Stomach (tissue), 9 donors: Measurements from ENCODE around the gene TTLL1. TPM values are rescaled to one million over a fixed set of nuclear protein-coding genes. Genes with fewer than 3 reads are reported as not detected.

Experiments used
- DNase-seq, 2 donors: peaks; one replicate each; pipeline versions ENCODE4 v3.0.0 to v3.0.0-alpha.2; 2013 to 2019
- H3K27ac ChIP-seq, 5 donors: fragments of 200-600 bp in 4 of 5; sonication (generic) in 4 of 5; one replicate each; pipeline ENCODE4 v1.5.1; 2013 to 2019; ENCODE audit warnings: mild to moderate bottlenecking in 1 of 5, moderate library complexity in 1 of 5
- H3K27me3 ChIP-seq, 3 donors: fragments of 200-600 bp; sonication (generic); one replicate each; pipeline ENCODE4 v1.5.1; 2017 to 2019; ENCODE audit warnings: mixed run types in 1 of 3
- H3K36me3 ChIP-seq, 4 donors: fragments of 200-600 bp; sonication (generic); 1 replicate in 3 of 4; 2 replicates in 1 of 4; pipeline ENCODE4 v1.5.1; 2016 to 2019
- H3K4me1 ChIP-seq, 4 donors: fragments of 200-600 bp; sonication (generic); one replicate each; pipeline ENCODE4 v1.5.1; 2016 to 2019
- H3K4me3 ChIP-seq, 4 donors: fragments of 200-600 bp; sonication (generic) in 3 of 4; one replicate each; pipeline ENCODE4 v1.5.1; 2016 to 2019; ENCODE audit warnings: mild to moderate bottlenecking in 1 of 4
- H3K9me3 ChIP-seq, 4 donors: fragments of 200-600 bp; sonication (generic); one replicate each; pipeline ENCODE4 v1.5.1; 2016 to 2019
- EP300 ChIP-seq: sonication (generic); formaldehyde crosslinking; IDR thresholded peaks from one replicate; pipeline ENCODE4 v1.6.1; 2017; ENCODE audit warnings: antibody characterized with exemption
- POLR2A ChIP-seq, 4 donors: fragments of 450-650 bp; IDR thresholded peaks; one replicate each; pipeline ENCODE4 v1.6.1; 2016; ENCODE audit warnings: antibody characterized with exemption in 4 of 4, control low read depth in 2 of 4, mild to moderate bottlenecking in 1 of 4, moderate library complexity in 1 of 4
- POLR2AphosphoS5 ChIP-seq, 3 donors: sonication (generic); formaldehyde crosslinking; IDR thresholded peaks; one replicate each; pipeline ENCODE4 v1.6.1; 2016; ENCODE audit warnings: antibody characterized with exemption in 3 of 3
- WGBS, 5 donors: extraction: QIAGEN DNeasy Blood & Tissue Kit in 3 of 5; methylation state at CpG; one replicate each; pipeline versions ENCODE4 v1.1.5 to v1.1.7; 2013 to 2018; 5-methylcytosine and 5-hydroxymethylcytosine counted together
- intact Hi-C: fragments of 100-400 bp; cut with DNase I; formaldehyde crosslinking; loops from one replicate; pipeline ENCODE4 v1.15.1; 2023; ENCODE audit warnings: low total_unique reads
- polyA plus RNA-seq, 3 donors: library from polyadenylated mRNA; stranded (reverse); fragments of 200-250 nt; gene quantifications; one replicate each; pipeline ENCODE4 v1.2.3, GENCODE V29; 2013
- total RNA-seq, 5 donors: library from RNA; depleted of rRNA; stranded (reverse); fragments of >200 nt; gene quantifications; one replicate each; pipeline versions ENCODE4 v1.1.0 to v1.2.3, GENCODE V29; 2014 to 2016
- TF ChIP-seq, protein P1 (sequence below), 7 experiments: fragments of 450-650 bp in 4 of 7; fragments of 200-600 bp in 3 of 7; sonication (generic) in 3 of 7; IDR thresholded peaks; one replicate each; pipeline ENCODE4 v1.5.1; 2016 to 2019; ENCODE audit warnings: antibody characterized with exemption in 7 of 7, control low read depth in 2 of 7, mild to moderate bottlenecking in 1 of 7
- donor health status: healthy with polysubstance abuse.
- donor health status: Bipolar disorder and iron deficiency.
- donor health status: healthy.

TTLL1 gene
- total and polyA plus RNA-seq, 8 donors, result 3.3 to 16.3 (median 4.8) TPM; not detected in 2

GRCh38 chr22:43066844-43067385 lies 22.3 kb downstream of the TTLL1 start:
- Histone ChIP-seq H3K27ac (no peak overlapping the region), H3K36me3 (peaks cover 2 to 65% (median 44%) of the 10 kb centered on the region in 4 donors), H3K4me3 (no peak overlapping the region), H3K27me3 (no peaks in the 10 kb centered on the region), H3K9me3 (no peaks in the 10 kb centered on the region), H3K4me1 (no peaks in the 10 kb centered on the region)
- WGBS, 5 donors, result 84 to 89% (median 84%) methylated on average over 11 of the region's 11 CpGs
- intact Hi-C loops, result no loop called here
- no peak for DNase-seq
- TF ChIP-seq, protein P1, sequence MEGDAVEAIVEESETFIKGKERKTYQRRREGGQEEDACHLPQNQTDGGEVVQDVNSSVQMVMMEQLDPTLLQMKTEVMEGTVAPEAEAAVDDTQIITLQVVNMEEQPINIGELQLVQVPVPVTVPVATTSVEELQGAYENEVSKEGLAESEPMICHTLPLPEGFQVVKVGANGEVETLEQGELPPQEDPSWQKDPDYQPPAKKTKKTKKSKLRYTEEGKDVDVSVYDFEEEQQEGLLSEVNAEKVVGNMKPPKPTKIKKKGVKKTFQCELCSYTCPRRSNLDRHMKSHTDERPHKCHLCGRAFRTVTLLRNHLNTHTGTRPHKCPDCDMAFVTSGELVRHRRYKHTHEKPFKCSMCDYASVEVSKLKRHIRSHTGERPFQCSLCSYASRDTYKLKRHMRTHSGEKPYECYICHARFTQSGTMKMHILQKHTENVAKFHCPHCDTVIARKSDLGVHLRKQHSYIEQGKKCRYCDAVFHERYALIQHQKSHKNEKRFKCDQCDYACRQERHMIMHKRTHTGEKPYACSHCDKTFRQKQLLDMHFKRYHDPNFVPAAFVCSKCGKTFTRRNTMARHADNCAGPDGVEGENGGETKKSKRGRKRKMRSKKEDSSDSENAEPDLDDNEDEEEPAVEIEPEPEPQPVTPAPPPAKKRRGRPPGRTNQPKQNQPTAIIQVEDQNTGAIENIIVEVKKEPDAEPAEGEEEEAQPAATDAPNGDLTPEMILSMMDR (IDR thresholded peaks at IDR 0.05), result no peak
- TF ChIP-seq POLR2A (IDR thresholded peaks at IDR 0.05) (no peak), POLR2AphosphoS5 (IDR thresholded peaks at IDR 0.05) (no peak), EP300 (no peak)

- no peak overlapping the region for H3K4me3 ChIP-seq
- TF ChIP-seq, protein P1 (IDR thresholded peaks at IDR 0.05), result no peak
- TF ChIP-seq POLR2AphosphoS5 (IDR thresholded peaks at IDR 0.05) (no peak), EP300 (no peak), POLR2A (IDR thresholded peaks at IDR 0.05) (no peak)
- DNase-seq, result no peak
- H3K27ac ChIP-seq, result no peak overlapping the region
- no peaks in the 10 kb centered on the region for H3K4me1 ChIP-seq
- WGBS, 5 donors, result 76 to 95% (median 92%) methylated on average over 7 of the region's 7 CpGs
- intact Hi-C loops, result no loop called here
- no peaks in the 10 kb centered on the region for H3K9me3 ChIP-seq
- peaks cover 2 to 68% (median 48%) of the 10 kb centered on the region in 4 donors for H3K36me3 ChIP-seq
- no peaks in the 10 kb centered on the region for H3K27me3 ChIP-seq
Measured at GRCh38 chr22:43066134-43066533, 23.1 kb downstream of the TTLL1 start.

- H3K4me3 ChIP-seq, result no peak overlapping the region
- peaks cover 2 to 68% (median 61%) of the 10 kb centered on the region in 4 donors for H3K36me3 ChIP-seq
- peak; percentile 30 to 50 for DNase-seq
- 55 to 94% (median 57%) methylated on average over 2 to 5 of the region's 5 CpGs for WGBS, 5 donors
- no peaks in the 10 kb centered on the region for H3K27me3 ChIP-seq
- TF ChIP-seq, protein P1 (IDR thresholded peaks at IDR 0.05), result peak in 5 of 7 experiments; percentile 5 to 32 (median 20)
- no peak for TF ChIP-seq POLR2AphosphoS5 (IDR thresholded peaks at IDR 0.05)
- TF ChIP-seq EP300, result no peak
- H3K27ac ChIP-seq, result no peak overlapping the region
- H3K9me3 ChIP-seq, result no peaks in the 10 kb centered on the region
- H3K4me1 ChIP-seq, result no peaks in the 10 kb centered on the region
- intact Hi-C loops, result no loop called here
Measured at GRCh38 chr22:43060183-43060582, 29.0 kb downstream of the TTLL1 start.

DNA sequence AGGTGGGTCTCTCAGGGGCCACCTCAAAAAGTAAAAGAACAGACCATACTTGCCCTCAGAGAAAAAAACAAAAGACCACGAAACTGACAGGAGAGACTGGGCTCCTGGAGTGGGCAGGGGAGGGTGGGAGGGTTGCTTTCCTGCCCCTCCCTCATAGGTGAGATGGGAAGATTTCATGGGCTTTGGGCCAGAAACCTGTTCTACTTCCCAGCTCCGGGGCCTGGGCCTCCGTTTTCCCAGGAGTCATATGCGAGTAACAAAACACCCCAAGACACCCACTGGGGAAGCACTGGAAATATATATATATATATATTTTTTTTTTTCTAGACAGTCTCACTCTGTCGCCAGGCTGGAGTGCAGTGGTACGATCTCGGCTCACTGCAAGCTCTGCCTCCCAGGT lies 31.6 kb downstream of the TTLL1 start:
- no peak for TF ChIP-seq POLR2A (IDR thresholded peaks at IDR 0.05)
- TF ChIP-seq POLR2AphosphoS5 (IDR thresholded peaks at IDR 0.05), result no peak
- no peak for TF ChIP-seq EP300
- TF ChIP-seq, protein P1 (IDR thresholded peaks at IDR 0.05), result no peak
- Histone ChIP-seq H3K9me3 (no peaks in the 10 kb centered on the region), H3K4me3 (no peak overlapping the region), H3K4me1 (no peaks in the 10 kb centered on the region), H3K27ac (no peak overlapping the region), H3K27me3 (no peaks in the 10 kb centered on the region), H3K36me3 (peaks cover 0 to 50% (median 40%) of the 10 kb centered on the region in 4 donors)
- WGBS, 5 donors, result 84 to 91% (median 86%) methylated on average over 7 of the region's 7 CpGs
- intact Hi-C loops, result no loop called here
- no peak for DNase-seq
